ENCODE measurements around the gene ZNF670.

The ZNF670 gene

DNA sequence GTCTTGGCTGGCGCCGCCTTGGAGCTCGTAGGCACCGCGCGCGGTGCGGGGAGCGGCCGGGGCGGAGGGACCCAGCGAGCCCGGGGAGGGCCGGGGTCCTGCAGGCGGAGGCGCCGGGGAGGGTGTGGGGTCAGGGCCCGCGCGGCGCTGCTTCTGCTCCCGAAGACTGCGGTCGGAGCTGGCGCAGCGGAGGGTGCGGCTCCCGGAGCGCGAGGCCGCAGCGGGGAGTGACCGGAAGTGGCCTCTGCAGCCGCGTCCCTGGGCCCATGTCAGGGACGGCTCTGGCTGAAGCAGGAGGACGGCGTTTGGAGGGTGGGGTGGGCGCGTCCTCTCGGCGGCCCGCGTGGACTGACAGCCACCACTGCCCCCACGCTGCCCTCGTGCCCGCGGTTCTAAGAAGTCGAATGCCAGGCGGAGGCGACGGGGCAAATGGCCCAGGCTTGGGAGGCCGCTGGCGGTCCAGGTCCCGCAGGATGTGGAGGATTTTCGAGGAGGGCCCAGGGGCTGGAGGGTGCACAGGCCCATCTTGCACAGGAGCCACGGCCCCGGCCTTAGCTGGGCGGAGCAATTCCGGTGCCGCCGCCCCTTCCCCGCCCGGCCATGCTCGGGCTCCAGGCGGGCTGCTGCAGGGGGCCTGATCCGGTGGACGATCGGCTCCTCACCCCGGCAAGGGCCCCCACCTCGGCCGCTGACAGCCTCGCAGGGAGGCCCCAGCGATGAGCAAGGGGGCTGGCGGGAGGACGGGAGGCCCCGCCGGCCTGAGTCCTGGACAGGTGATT, 33.3 kb upstream of the ZNF670 start:
- peaks cover 59% of the 10 kb centered on the region for H3K27me3 Mint-ChIP-seq (ENCODE audit: low read depth)
- H3K9me3 Mint-ChIP-seq: peaks cover 11% of the 10 kb centered on the region
- no peaks in the 10 kb centered on the region for H3K36me3 Mint-ChIP-seq (ENCODE audit: low read depth)
- no peak overlapping the region for H3K4me3 Mint-ChIP-seq
- no peak overlapping the region for H3K27ac Mint-ChIP-seq
- peaks cover 4% of the 10 kb centered on the region for H3K4me1 Mint-ChIP-seq (ENCODE audit: low read depth)

- Mint-ChIP-seq H3K4me1 (ENCODE audit: low read depth) (peaks cover 4% of the 10 kb centered on the region), H3K36me3 (ENCODE audit: low read depth) (no peaks in the 10 kb centered on the region), H3K27me3 (ENCODE audit: low read depth) (peaks cover 60% of the 10 kb centered on the region), H3K27ac (no peak overlapping the region), H3K4me3 (no peak overlapping the region), H3K9me3 (peaks cover 14% of the 10 kb centered on the region)
These were observed 32.7 kb upstream of the ZNF670 start for GRCh38 chr1:247111259-247111699.

DNA sequence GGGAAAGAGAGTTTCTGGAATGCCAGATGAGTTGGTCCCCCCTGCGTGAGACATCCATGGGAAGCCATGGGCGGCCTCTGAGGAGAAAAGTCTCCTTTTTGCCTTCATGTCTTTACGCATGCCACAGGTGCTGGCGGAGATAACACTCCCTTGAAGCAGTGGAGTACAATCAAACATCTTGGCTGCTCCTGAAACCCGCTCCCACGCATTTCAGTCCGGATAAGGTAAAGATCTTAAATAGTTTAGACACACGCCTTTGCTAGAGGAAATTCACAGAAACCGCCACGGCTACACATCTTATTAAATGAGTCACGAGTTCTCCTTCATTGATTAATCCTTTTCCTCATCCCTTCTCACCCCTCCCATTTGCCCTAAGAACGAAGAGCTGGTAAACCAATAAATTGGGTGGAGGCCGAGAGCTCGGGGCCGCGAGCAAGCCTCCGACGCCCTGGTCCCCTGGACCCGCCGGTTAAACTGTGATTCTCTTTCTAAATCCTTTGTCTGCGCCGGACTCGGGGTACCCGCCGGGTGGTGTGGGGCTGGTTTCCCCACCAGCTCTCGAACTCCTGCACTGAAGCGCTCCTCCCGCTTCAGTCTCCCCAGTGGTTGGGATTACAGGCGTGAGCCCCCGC, 32.1 kb upstream of the ZNF670 start:
- peaks cover 63% of the 10 kb centered on the region for H3K27me3 Mint-ChIP-seq (ENCODE audit: low read depth)
- H3K27ac Mint-ChIP-seq: no peak overlapping the region
- peaks cover 4% of the 10 kb centered on the region for H3K4me1 Mint-ChIP-seq (ENCODE audit: low read depth)
- H3K9me3 Mint-ChIP-seq: peaks cover 16% of the 10 kb centered on the region
- H3K4me3 Mint-ChIP-seq: peak overlapping the region; percentile 59
- no peaks in the 10 kb centered on the region for H3K36me3 Mint-ChIP-seq (ENCODE audit: low read depth)

DNA sequence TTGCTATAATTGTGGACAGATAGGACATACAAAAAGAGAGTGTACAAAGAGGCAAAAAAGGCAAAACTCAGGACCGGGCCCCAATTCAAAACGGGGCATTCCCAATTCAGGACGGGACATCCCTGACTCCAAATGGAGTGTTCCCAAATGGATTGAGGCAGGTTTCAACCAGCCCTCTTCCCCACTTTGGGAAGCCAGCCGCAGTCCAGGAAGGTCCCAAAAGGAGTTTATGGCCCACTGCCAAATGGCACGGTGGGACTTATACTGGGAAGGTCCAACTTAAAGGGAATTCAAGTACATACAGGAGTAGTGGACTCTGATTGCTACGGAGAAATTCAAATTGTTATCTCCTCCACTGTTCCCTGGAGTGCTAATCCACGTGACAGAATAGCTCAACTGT, 29.1 kb upstream of the ZNF670 start:
- Mint-ChIP-seq H3K36me3 (ENCODE audit: low read depth) (peaks cover 9% of the 10 kb centered on the region), H3K9me3 (peaks cover 18% of the 10 kb centered on the region), H3K4me3 (no peak overlapping the region), H3K27ac (no peak overlapping the region), H3K4me1 (ENCODE audit: low read depth) (peaks cover 12% of the 10 kb centered on the region), H3K27me3 (ENCODE audit: low read depth) (peaks cover 43% of the 10 kb centered on the region)

GRCh38 chr1:247105966-247106365, 27.4 kb upstream of the ZNF670 start:
- H3K27me3 Mint-ChIP-seq (ENCODE audit: low read depth): peaks cover 39% of the 10 kb centered on the region
- no peak overlapping the region for H3K27ac Mint-ChIP-seq
- H3K4me3 Mint-ChIP-seq: no peak overlapping the region
- H3K9me3 Mint-ChIP-seq: peaks cover 34% of the 10 kb centered on the region
- peaks cover 13% of the 10 kb centered on the region for H3K4me1 Mint-ChIP-seq (ENCODE audit: low read depth)
- H3K36me3 Mint-ChIP-seq (ENCODE audit: low read depth): peaks cover 25% of the 10 kb centered on the region

DNA sequence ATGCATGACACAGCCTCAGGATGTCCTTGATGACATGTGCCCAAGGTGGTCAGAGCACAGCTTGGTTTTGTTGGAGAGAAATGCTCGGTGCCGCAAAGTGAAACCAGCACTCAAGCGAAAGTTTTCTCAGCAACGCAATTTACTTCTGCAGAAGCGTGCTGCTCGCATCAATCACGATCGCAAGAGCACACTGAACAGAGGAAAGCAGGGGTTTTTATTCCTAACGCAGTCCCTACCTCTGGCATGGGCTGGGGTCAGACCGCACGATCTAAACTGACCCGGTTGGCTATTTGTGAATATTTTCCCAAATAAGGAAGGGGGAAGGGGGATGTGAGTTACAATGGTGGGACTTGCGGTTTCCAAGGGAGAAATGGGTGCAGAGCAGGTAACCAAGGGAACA, 26.4 kb upstream of the ZNF670 start:
- Mint-ChIP-seq H3K36me3 (ENCODE audit: low read depth) (peaks cover 35% of the 10 kb centered on the region), H3K9me3 (peaks cover 42% of the 10 kb centered on the region), H3K4me1 (ENCODE audit: low read depth) (peaks cover 10% of the 10 kb centered on the region), H3K27ac (peak overlapping the region; percentile 13), H3K4me3 (no peak overlapping the region), H3K27me3 (ENCODE audit: low read depth) (peaks cover 31% of the 10 kb centered on the region)

DNA sequence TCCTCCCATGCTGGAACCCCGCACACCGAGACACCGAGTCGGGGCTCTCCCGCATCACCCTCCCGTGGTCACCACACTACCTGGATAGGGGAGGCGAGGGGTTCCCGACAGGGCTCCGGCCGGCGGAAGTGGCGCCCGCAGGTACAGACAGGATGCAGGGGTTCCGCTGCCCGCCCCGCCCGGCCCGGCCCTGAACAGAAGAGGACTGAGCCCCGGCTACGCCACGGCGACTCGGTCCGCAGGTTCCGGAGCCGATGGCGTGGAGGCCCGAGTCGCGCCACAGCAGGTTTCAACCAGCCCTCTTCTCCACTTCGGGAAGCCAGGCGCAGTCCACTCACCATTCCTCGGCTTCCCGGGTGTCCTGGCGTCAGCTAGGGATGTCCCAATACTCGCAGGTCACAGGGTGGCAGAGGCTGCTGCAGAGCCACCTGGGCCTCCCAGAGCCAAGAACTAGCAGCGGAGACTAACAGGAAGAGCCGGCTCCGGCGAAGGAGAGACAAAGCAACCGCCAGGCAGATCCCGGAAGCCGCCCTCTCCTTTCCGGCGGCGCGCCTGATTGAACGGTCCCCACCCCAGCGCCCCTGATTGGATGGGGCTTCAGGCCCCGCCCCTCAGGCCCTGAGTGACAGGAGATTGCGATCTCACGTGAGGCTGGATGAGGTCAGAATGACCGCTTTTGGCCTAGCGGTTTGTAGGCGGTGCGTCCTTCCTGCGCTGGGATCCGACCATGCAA, 25.4 kb upstream of the ZNF670 start, which contains the start of gene ZNF669:
Gene ZNF669 (minus strand): TSS at position 498 of the 733 bp plus-strand sequence. CDS start 157 bp downstream, at position 341.
- peaks cover 40% of the 10 kb centered on the region for H3K9me3 Mint-ChIP-seq
- H3K4me1 Mint-ChIP-seq (ENCODE audit: low read depth): peaks cover 10% of the 10 kb centered on the region

GRCh38 chr1:247102381-247102780, 23.8 kb upstream of the ZNF670 start:
- Mint-ChIP-seq H3K4me1 (ENCODE audit: low read depth) (peaks cover 10% of the 10 kb centered on the region), H3K9me3 (peaks cover 51% of the 10 kb centered on the region), H3K27me3 (ENCODE audit: low read depth) (peaks cover 7% of the 10 kb centered on the region), H3K4me3 (peak overlapping the region; percentile 40), H3K27ac (no peak overlapping the region), H3K36me3 (ENCODE audit: low read depth) (peaks cover 57% of the 10 kb centered on the region)

More for the DNA sequence above, 25.4 kb upstream of the ZNF670 start, which contains the start of gene ZNF669:
- Mint-ChIP-seq H3K4me3 (peak within 1 kb of the TSS; percentile 90), H3K27ac (peak within 1 kb of the TSS; percentile 80), H3K27me3 (ENCODE audit: low read depth) (peaks cover 22% of the 10 kb centered on the region), H3K36me3 (ENCODE audit: low read depth) (peaks cover 42% of the 10 kb centered on the region)

DNA sequence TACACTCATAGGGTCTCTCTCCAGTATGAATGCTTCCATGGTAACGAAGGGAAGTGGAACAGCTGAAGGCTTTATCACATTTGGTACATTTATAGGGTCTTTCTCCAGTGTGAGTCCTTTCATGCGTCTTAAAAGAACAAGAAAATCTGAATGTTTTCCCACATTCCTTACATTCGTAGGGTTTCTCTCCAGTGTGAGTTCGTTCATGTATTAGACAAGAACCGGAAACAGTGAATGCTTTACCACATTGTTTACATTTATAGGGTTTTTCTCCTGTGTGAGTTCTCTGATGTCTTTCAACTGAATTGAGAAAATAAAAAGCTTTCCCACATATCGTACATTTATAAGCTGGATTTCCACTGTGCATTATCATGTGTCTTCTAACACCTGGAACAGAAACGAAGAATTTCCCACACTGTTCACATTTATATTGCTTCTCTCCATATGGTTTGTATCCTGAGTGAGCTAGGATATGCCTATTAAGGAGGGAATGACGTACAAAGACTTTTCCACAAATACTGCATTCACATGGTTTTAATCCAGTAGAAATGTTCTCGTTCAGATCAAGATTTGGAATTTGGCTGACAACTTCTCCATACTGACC, 22.2 kb upstream of the ZNF670 start:
- Mint-ChIP-seq H3K27ac (no peak overlapping the region), H3K4me1 (ENCODE audit: low read depth) (peaks cover 10% of the 10 kb centered on the region), H3K27me3 (ENCODE audit: low read depth) (no peaks in the 10 kb centered on the region), H3K36me3 (ENCODE audit: low read depth) (peaks cover 72% of the 10 kb centered on the region), H3K4me3 (no peak overlapping the region), H3K9me3 (peaks cover 60% of the 10 kb centered on the region)

DNA sequence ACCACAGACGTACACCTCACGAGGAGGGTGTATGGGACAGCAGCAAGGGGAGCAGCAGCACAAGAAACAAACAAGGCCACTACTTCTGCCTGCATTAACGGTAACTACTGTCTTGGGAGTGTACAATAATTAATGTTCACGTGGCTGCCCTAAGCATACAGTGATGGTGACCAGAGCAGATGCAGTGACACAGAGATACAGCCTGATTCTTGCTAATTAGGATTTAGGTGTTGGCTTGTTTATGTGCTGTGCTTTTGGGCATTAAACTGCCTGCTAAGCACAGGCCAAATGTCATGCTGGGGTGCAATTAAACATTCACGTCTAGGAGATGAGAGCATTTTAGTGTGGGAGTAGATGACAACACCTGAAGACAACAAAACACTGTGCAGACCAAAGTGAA, 18.3 kb upstream of the ZNF670 start:
- peak overlapping the region; percentile 20 for H3K27ac Mint-ChIP-seq
- peaks cover 59% of the 10 kb centered on the region for H3K9me3 Mint-ChIP-seq
- no peaks in the 10 kb centered on the region for H3K4me1 Mint-ChIP-seq (ENCODE audit: low read depth)
- H3K27me3 Mint-ChIP-seq (ENCODE audit: low read depth): no peaks in the 10 kb centered on the region
- H3K4me3 Mint-ChIP-seq: no peak overlapping the region
- peaks cover 58% of the 10 kb centered on the region for H3K36me3 Mint-ChIP-seq (ENCODE audit: low read depth)

DNA sequence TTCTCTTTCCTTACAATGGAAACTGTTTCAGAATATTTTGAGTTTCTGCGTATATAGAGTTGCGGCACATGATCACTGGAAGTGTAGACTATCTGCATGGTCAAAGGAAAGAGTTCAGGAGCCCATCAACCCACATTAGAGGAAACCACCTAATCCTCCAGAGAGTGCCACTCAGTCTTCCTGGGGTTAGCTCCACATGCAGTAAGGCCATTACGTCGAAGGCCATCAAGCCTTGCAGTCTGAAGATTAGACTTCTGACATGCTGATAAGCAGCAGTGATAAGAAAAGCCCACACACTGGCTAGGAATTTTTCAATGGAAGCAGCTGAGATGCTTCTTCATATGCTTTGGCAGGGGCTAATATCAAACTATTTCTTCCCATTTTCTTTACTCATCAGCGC, 17.9 kb upstream of the ZNF670 start:
- no peaks in the 10 kb centered on the region for H3K4me1 Mint-ChIP-seq (ENCODE audit: low read depth)
- H3K36me3 Mint-ChIP-seq (ENCODE audit: low read depth): peaks cover 54% of the 10 kb centered on the region
- peak overlapping the region; percentile 20 for H3K27ac Mint-ChIP-seq
- peaks cover 55% of the 10 kb centered on the region for H3K9me3 Mint-ChIP-seq
- H3K27me3 Mint-ChIP-seq (ENCODE audit: low read depth): no peaks in the 10 kb centered on the region
- no peak overlapping the region for H3K4me3 Mint-ChIP-seq

- H3K27me3 Mint-ChIP-seq (ENCODE audit: low read depth): no peaks in the 10 kb centered on the region
- H3K9me3 Mint-ChIP-seq: peaks cover 51% of the 10 kb centered on the region
- no peak overlapping the region for H3K4me3 Mint-ChIP-seq
- peaks cover 50% of the 10 kb centered on the region for H3K36me3 Mint-ChIP-seq (ENCODE audit: low read depth)
- H3K4me1 Mint-ChIP-seq (ENCODE audit: low read depth): no peaks in the 10 kb centered on the region
- H3K27ac Mint-ChIP-seq: no peak overlapping the region
These were observed 17.5 kb upstream of the ZNF670 start for GRCh38 chr1:247096112-247096511.

- no peak overlapping the region for H3K27ac Mint-ChIP-seq
- no peaks in the 10 kb centered on the region for H3K27me3 Mint-ChIP-seq (ENCODE audit: low read depth)
- H3K9me3 Mint-ChIP-seq: peaks cover 9% of the 10 kb centered on the region
- no peaks in the 10 kb centered on the region for H3K4me1 Mint-ChIP-seq (ENCODE audit: low read depth)
- no peak overlapping the region for H3K4me3 Mint-ChIP-seq
- no peaks in the 10 kb centered on the region for H3K36me3 Mint-ChIP-seq (ENCODE audit: low read depth)
These were observed 11.8 kb upstream of the ZNF670 start for GRCh38 chr1:247090455-247090854.

DNA sequence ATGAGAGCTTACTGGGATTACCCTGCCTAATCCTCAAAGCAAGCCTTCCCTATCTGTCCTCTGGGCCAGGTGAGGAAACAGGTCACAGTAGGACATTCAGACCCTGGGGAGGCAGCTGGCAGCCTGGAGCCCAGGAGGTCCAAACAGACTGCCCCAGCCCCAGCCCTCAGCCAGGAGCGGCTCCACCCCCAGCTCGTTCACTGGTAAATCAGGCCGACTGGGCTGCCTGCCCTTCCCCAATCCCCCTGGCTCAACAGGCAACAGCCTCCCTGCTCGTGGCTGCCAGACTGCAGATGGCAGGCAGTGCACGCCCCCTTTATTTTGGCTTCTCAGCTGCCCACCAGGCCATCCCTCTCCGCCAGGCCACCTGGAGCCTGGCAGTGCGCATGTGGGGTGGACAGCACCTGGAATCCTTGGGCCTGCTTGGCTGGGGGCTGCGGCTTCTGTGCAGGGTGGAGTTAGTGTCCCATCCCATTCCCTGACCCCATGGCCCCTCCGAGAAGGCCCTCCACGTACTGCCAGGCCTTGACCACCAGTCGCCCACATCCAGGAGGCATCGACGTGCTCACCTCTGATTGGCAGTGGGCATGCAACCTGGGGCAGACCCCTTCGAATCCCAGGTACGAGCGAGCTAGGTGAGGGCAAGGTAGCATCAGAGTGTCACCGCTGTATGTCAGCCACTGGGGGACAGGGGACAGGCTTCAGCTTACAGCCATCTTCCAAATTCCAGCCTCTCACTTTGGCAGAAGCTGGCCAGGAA, 11.2 kb upstream of the ZNF670 start:
- Mint-ChIP-seq H3K27me3 (ENCODE audit: low read depth) (no peaks in the 10 kb centered on the region), H3K9me3 (peaks cover 13% of the 10 kb centered on the region), H3K36me3 (ENCODE audit: low read depth) (no peaks in the 10 kb centered on the region), H3K4me1 (ENCODE audit: low read depth) (no peaks in the 10 kb centered on the region), H3K27ac (no peak overlapping the region), H3K4me3 (no peak overlapping the region)

Data from T-helper 1 cell treated with Interleukin-12 subunit alpha and Interleukin-12 subunit beta and Interleukin-4 antibody, amounts not matched to agents 30 μg/mL and 1 μg/mL, for 36 hours (primary cell).